Stimulated activated naive B cell treated with anti-CD40 and anti-IgM and Interleukin-4, amounts not matched to agents 10 μg/mL and 1 μg/mL and 100 μg/mL, for 72 hours (primary cell): Measurements from ENCODE around the gene SP2.
"Not testable (repeated sequence)": the region's sequence is repeated elsewhere in the genome, so short reads cannot be mapped to it uniquely, and the experiment has no call there.

ENCODE experiments used
- ATAC-seq, 2 donors: fragments of 150-1000 bp; cut with Tn5 transposase; replicated peaks; 2 replicates each; pipeline ENCODE4 v1.10.0; 2021; ENCODE audit warnings: moderate library complexity in 1 of 2
- DNase-seq: peaks from one replicate; pipeline ENCODE4 v3.0.0; 2021
- H3K27ac Mint-ChIP-seq: one replicate; pipeline ENCODE4 v1.8.0; 2022; ENCODE audit warnings: mild to moderate bottlenecking, mixed read lengths
- H3K27me3 Mint-ChIP-seq, 2 donors: one replicate each; pipeline ENCODE4 v1.8.0; 2022; ENCODE audit warnings: mixed read lengths in 2 of 2
- H3K36me3 Mint-ChIP-seq, 2 donors: one replicate each; pipeline ENCODE4 v1.8.0; 2022; ENCODE audit warnings: mixed read lengths in 2 of 2, mild to moderate bottlenecking in 1 of 2
- H3K4me1 Mint-ChIP-seq, 2 donors: one replicate each; pipeline ENCODE4 v1.8.0; 2022; ENCODE audit warnings: mixed read lengths in 2 of 2, mild to moderate bottlenecking in 1 of 2
- H3K4me3 Mint-ChIP-seq, 2 donors: one replicate each; pipeline ENCODE4 v1.8.0; 2022; ENCODE audit warnings: mild to moderate bottlenecking in 2 of 2, mixed read lengths in 2 of 2, moderate library complexity in 1 of 2
- H3K9me3 Mint-ChIP-seq, 2 donors: one replicate each; pipeline ENCODE4 v1.8.0; 2022; ENCODE audit warnings: mixed read lengths in 2 of 2, mild to moderate bottlenecking in 1 of 2

SP2 gene

GRCh38 chr17:47934856-47935255 lies 38.8 kb downstream of the SP2 start:
- Mint-ChIP-seq H3K36me3 (peaks cover 14 to 23% of the 10 kb centered on the region in 2 donors), H3K9me3 (no peaks in the 10 kb centered on the region), H3K4me3 (no peak overlapping the region), H3K4me1 (peaks cover 13 to 20% of the 10 kb centered on the region in 2 donors), H3K27ac (peak overlapping the region; percentile 75), H3K27me3 (no peaks in the 10 kb centered on the region)
- no peak for DNase-seq
- ATAC-seq, result no peak

- H3K4me3 Mint-ChIP-seq, ATAC-seq, DNase-seq, H3K9me3 Mint-ChIP-seq, H3K27me3 Mint-ChIP-seq, H3K27ac Mint-ChIP-seq: not testable (repeated sequence)
- Mint-ChIP-seq H3K36me3 (peaks cover 14 to 23% of the 10 kb centered on the region in 2 donors), H3K4me1 (peaks cover 19 to 26% of the 10 kb centered on the region in 2 donors)
Measured at GRCh38 chr17:47935468-47935867, 39.4 kb downstream of the SP2 start.

GRCh38 chr17:47935961-47936360 lies 39.9 kb downstream of the SP2 start:
- ATAC-seq (no peak), DNase-seq (no peak)
- Mint-ChIP-seq H3K27ac (no peak overlapping the region), H3K9me3 (peaks cover 2 to 3% of the 10 kb centered on the region in 2 donors), H3K4me1 (peaks cover 22 to 31% of the 10 kb centered on the region in 2 donors), H3K27me3 (no peaks in the 10 kb centered on the region), H3K4me3 (no peak overlapping the region), H3K36me3 (peaks cover 16 to 26% of the 10 kb centered on the region in 2 donors)

- peaks cover 17 to 26% of the 10 kb centered on the region in 2 donors for H3K36me3 Mint-ChIP-seq
- H3K4me3 Mint-ChIP-seq, result no peak overlapping the region
- DNase-seq (no peak), ATAC-seq (no peak)
- peaks cover 31 to 45% of the 10 kb centered on the region in 2 donors for H3K4me1 Mint-ChIP-seq
- H3K27ac Mint-ChIP-seq, result no peak overlapping the region
- H3K27me3 Mint-ChIP-seq, result no peaks in the 10 kb centered on the region
- H3K9me3 Mint-ChIP-seq, result peaks cover 5% of the 10 kb centered on the region in 2 donors
Measured at GRCh38 chr17:47937941-47938340, 41.9 kb downstream of the SP2 start.

- no peaks in the 10 kb centered on the region for H3K27me3 Mint-ChIP-seq
- H3K27ac Mint-ChIP-seq, result peak within 1 kb of the TSS; percentile 96
- peak; percentile 97 to 98 for ATAC-seq
- H3K36me3 Mint-ChIP-seq, result peaks cover 21 to 40% of the 10 kb centered on the region in 2 donors
- peaks cover 5% of the 10 kb centered on the region in 2 donors for H3K9me3 Mint-ChIP-seq
- H3K4me3 Mint-ChIP-seq, result peak within 1 kb of the TSS; percentile 91 to 93
- DNase-seq, result peak; percentile 95
- peaks cover 49 to 64% of the 10 kb centered on the region in 2 donors for H3K4me1 Mint-ChIP-seq
Measured at GRCh38 chr17:47941246-47942095, 45.4 kb downstream of the SP2 start, which contains the start of gene PNPO. Gene PNPO, plus strand, starts transcription at chr17:47941571. Its CDS starts 105 bp downstream, at chr17:47941676.

GRCh38 chr17:47942096-47942510 lies 46.1 kb downstream of the SP2 start:
- Mint-ChIP-seq H3K36me3 (peaks cover 26 to 41% of the 10 kb centered on the region in 2 donors), H3K27me3 (no peaks in the 10 kb centered on the region), H3K4me1 (peaks cover 44 to 70% of the 10 kb centered on the region in 2 donors), H3K4me3 (peak overlapping the region; percentile 91 to 93), H3K9me3 (peaks cover 5% of the 10 kb centered on the region in 2 donors), H3K27ac (peak overlapping the region; percentile 96)
- no peak for ATAC-seq
- DNase-seq, result no peak

GRCh38 chr17:47942568-47942967 lies 46.5 kb downstream of the SP2 start:
- Mint-ChIP-seq H3K4me3 (peak overlapping the region; percentile 91 to 93), H3K27me3 (no peaks in the 10 kb centered on the region), H3K9me3 (peaks cover 5% of the 10 kb centered on the region in 2 donors), H3K27ac (no peak overlapping the region), H3K4me1 (peaks cover 44 to 72% of the 10 kb centered on the region in 2 donors), H3K36me3 (peaks cover 26 to 45% of the 10 kb centered on the region in 2 donors)
- ATAC-seq (no peak), DNase-seq (no peak)

GRCh38 chr17:47945080-47945479 lies 49.0 kb downstream of the SP2 start:
- no peaks in the 10 kb centered on the region for H3K27me3 Mint-ChIP-seq
- DNase-seq (no peak), ATAC-seq (no peak)
- H3K9me3 Mint-ChIP-seq, result peaks cover 5% of the 10 kb centered on the region in 2 donors
- peaks cover 54 to 81% of the 10 kb centered on the region in 2 donors for H3K4me1 Mint-ChIP-seq
- peaks cover 28 to 65% of the 10 kb centered on the region in 2 donors for H3K36me3 Mint-ChIP-seq
- peak overlapping the region; percentile 11 for H3K27ac Mint-ChIP-seq
- H3K4me3 Mint-ChIP-seq, result no peak overlapping the region

- ATAC-seq, result no peak
- H3K9me3 Mint-ChIP-seq, result peaks cover 4% of the 10 kb centered on the region in 2 donors
- no peak overlapping the region for H3K4me3 Mint-ChIP-seq
- DNase-seq, result no peak
- no peaks in the 10 kb centered on the region for H3K27me3 Mint-ChIP-seq
- H3K4me1 Mint-ChIP-seq, result peaks cover 50 to 75% of the 10 kb centered on the region in 2 donors
- peak overlapping the region; percentile 20 for H3K27ac Mint-ChIP-seq
- peaks cover 27 to 68% of the 10 kb centered on the region in 2 donors for H3K36me3 Mint-ChIP-seq
Measured at GRCh38 chr17:47945529-47946508, 49.8 kb downstream of the SP2 start.

- Mint-ChIP-seq H3K27ac (peak overlapping the region; percentile 20), H3K4me1 (peaks cover 46 to 70% of the 10 kb centered on the region in 2 donors), H3K36me3 (peaks cover 23 to 64% of the 10 kb centered on the region in 2 donors), H3K9me3 (no peaks in the 10 kb centered on the region), H3K4me3 (no peak overlapping the region), H3K27me3 (no peaks in the 10 kb centered on the region)
- DNase-seq, result no peak
- ATAC-seq, result no peak
Measured at GRCh38 chr17:47946516-47946915, 50.5 kb downstream of the SP2 start.

- Mint-ChIP-seq H3K27ac (no peak overlapping the region), H3K4me1 (peaks cover 47 to 70% of the 10 kb centered on the region in 2 donors), H3K27me3 (no peaks in the 10 kb centered on the region), H3K36me3 (peaks cover 21 to 67% of the 10 kb centered on the region in 2 donors), H3K9me3 (no peaks in the 10 kb centered on the region), H3K4me3 (no peak overlapping the region)
- DNase-seq (peak; percentile 54), ATAC-seq (peak; percentile 89 to 90)
Measured at GRCh38 chr17:47946929-47947397, 50.9 kb downstream of the SP2 start.

- H3K36me3 Mint-ChIP-seq, result peaks cover 33 to 74% of the 10 kb centered on the region in 2 donors
- peak overlapping the region; percentile 85 for H3K27ac Mint-ChIP-seq
- no peaks in the 10 kb centered on the region for H3K27me3 Mint-ChIP-seq
- ATAC-seq (peak; percentile 10), DNase-seq (no peak)
- peaks cover 43 to 62% of the 10 kb centered on the region in 2 donors for H3K4me1 Mint-ChIP-seq
- peak overlapping the region; percentile 62 to 77 for H3K4me3 Mint-ChIP-seq
- no peaks in the 10 kb centered on the region for H3K9me3 Mint-ChIP-seq
Measured at GRCh38 chr17:47948706-47949196, 52.7 kb downstream of the SP2 start.

GRCh38 chr17:47949197-47949759 lies 53.2 kb downstream of the SP2 start:
- Mint-ChIP-seq H3K27ac (peak overlapping the region; percentile 85), H3K27me3 (no peaks in the 10 kb centered on the region), H3K4me1 (peaks cover 41 to 58% of the 10 kb centered on the region in 2 donors), H3K4me3 (peak overlapping the region; percentile 62 to 77), H3K9me3 (no peaks in the 10 kb centered on the region), H3K36me3 (peaks cover 34 to 72% of the 10 kb centered on the region in 2 donors)
- DNase-seq, result peak; percentile 62
- peak; percentile 77 to 84 for ATAC-seq
